Mesothelial cell of epicardium (in vitro differentiated cells): ENCODE measurements around the gene ZFAND3. TPM values are rescaled to one million over a fixed set of nuclear protein-coding genes. Genes with fewer than 3 reads are reported as not detected.

Experiments
- DNase-seq, 2 experiments: peaks; one replicate each; pipeline ENCODE4 v3.0.0; 2021; ENCODE audit warnings: low spot score in 2 of 2; ENCODE audit not compliant: unreplicated experiment in 2 of 2
- H3K27ac Mint-ChIP-seq: 2 replicates; pipeline ENCODE4 v1.8.0; 2021; ENCODE audit warnings: mixed read lengths
- H3K27me3 Mint-ChIP-seq: 2 replicates; pipeline ENCODE4 v1.8.0; 2021; ENCODE audit warnings: low read depth, mixed read lengths
- H3K36me3 Mint-ChIP-seq: 2 replicates; pipeline ENCODE4 v1.8.0; 2021; ENCODE audit warnings: mixed read lengths
- H3K4me1 Mint-ChIP-seq: 2 replicates; pipeline ENCODE4 v1.8.0; 2021; ENCODE audit warnings: mixed read lengths
- H3K4me3 Mint-ChIP-seq: 2 replicates; pipeline ENCODE4 v1.8.0; 2021; ENCODE audit warnings: mild to moderate bottlenecking, moderate library complexity, mixed read lengths
- H3K9me3 Mint-ChIP-seq: 2 replicates; pipeline ENCODE4 v1.8.0; 2021; ENCODE audit warnings: mixed read lengths
- total RNA-seq: library from RNA; stranded (reverse); gene quantifications from 3 replicates; pipeline ENCODE4 v1.2.1, GENCODE V29; 2021
- TF ChIP-seq, protein P1 (sequence below): fragments of 200-600 bp; sonication (generic); IDR thresholded peaks from one replicate; pipeline ENCODE4 v1.5.0; 2021; ENCODE audit warnings: antibody characterized with exemption; ENCODE audit not compliant: unreplicated experiment

The ZFAND3 gene
- total RNA-seq, 1 donor from 2014 or later: 81.2 TPM

- peak; percentile 85 to 91 for DNase-seq
- Mint-ChIP-seq H3K27me3 (no peaks in the 10 kb centered on the region), H3K27ac (peak overlapping the region; percentile 98), H3K9me3 (no peaks in the 10 kb centered on the region), H3K36me3 (no peaks in the 10 kb centered on the region), H3K4me3 (peak overlapping the region; percentile 94), H3K4me1 (peaks cover 63% of the 10 kb centered on the region)
- TF ChIP-seq, protein P1, sequence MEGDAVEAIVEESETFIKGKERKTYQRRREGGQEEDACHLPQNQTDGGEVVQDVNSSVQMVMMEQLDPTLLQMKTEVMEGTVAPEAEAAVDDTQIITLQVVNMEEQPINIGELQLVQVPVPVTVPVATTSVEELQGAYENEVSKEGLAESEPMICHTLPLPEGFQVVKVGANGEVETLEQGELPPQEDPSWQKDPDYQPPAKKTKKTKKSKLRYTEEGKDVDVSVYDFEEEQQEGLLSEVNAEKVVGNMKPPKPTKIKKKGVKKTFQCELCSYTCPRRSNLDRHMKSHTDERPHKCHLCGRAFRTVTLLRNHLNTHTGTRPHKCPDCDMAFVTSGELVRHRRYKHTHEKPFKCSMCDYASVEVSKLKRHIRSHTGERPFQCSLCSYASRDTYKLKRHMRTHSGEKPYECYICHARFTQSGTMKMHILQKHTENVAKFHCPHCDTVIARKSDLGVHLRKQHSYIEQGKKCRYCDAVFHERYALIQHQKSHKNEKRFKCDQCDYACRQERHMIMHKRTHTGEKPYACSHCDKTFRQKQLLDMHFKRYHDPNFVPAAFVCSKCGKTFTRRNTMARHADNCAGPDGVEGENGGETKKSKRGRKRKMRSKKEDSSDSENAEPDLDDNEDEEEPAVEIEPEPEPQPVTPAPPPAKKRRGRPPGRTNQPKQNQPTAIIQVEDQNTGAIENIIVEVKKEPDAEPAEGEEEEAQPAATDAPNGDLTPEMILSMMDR: no peak
Observed at GRCh38 chr6:37818536-37819176, 871 bp upstream of the ZFAND3 start.

- TF ChIP-seq, protein P1: no peak
- H3K4me1 Mint-ChIP-seq: peaks cover 70% of the 10 kb centered on the region
- peak overlapping the region; percentile 90 for H3K27ac Mint-ChIP-seq
- no peaks in the 10 kb centered on the region for H3K27me3 Mint-ChIP-seq
- no peaks in the 10 kb centered on the region for H3K9me3 Mint-ChIP-seq
- H3K36me3 Mint-ChIP-seq: no peaks in the 10 kb centered on the region
- peak overlapping the region; percentile 94 for H3K4me3 Mint-ChIP-seq
- DNase-seq: peak in 1 of 2 experiments; percentile 49
Observed at GRCh38 chr6:37819802-37820717, 533 bp downstream of the ZFAND3 start.

DNA sequence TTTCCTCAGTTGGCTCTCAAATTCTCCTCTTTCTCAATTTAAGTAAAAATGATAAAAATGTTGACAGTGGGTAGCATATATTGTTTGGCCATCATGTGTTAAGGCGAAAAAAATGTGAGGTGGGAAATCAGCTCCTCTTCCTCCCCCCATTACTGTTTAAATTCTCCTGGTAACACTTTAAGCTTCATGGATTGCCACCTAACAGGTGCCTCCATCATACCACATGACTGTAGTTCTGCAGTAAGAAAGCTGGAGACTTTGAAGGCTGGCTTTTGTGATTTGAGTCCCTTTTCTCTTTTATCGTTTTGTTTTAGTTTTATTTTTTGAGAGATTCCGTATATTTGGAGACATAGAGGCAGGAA, 1.2 kb downstream of the ZFAND3 start:
- TF ChIP-seq, protein P1: no peak
- H3K4me1 Mint-ChIP-seq: peaks cover 71% of the 10 kb centered on the region
- no peak for DNase-seq
- H3K27me3 Mint-ChIP-seq: no peaks in the 10 kb centered on the region
- H3K9me3 Mint-ChIP-seq: no peaks in the 10 kb centered on the region
- peak overlapping the region; percentile 90 for H3K27ac Mint-ChIP-seq
- H3K4me3 Mint-ChIP-seq: peak overlapping the region; percentile 89
- no peaks in the 10 kb centered on the region for H3K36me3 Mint-ChIP-seq

DNA sequence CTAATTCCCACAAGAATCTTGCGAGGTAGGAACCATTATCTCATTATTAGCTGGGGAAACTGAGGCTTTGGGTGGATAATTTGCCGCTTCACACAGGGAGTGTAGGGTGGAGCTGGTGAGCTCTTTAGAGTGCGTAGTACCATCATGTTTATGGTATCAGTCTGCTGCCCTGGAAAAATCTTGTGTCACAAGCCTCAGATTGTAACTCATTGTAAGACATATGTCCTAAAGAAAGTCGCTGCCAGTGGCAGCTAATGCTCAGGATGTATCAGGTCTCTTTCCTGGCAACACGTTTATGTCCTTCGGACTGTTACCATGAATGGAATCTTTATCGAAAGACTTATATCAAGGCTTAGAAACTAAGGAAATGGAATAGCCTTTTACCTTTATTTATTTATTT, 1.9 kb downstream of the ZFAND3 start:
- H3K27me3 Mint-ChIP-seq: no peaks in the 10 kb centered on the region
- peak overlapping the region; percentile 90 for H3K27ac Mint-ChIP-seq
- H3K36me3 Mint-ChIP-seq: peaks cover 2% of the 10 kb centered on the region
- H3K4me1 Mint-ChIP-seq: peaks cover 65% of the 10 kb centered on the region
- TF ChIP-seq, protein P1: no peak
- DNase-seq: no peak
- H3K4me3 Mint-ChIP-seq: peak overlapping the region; percentile 89
- no peaks in the 10 kb centered on the region for H3K9me3 Mint-ChIP-seq

DNA sequence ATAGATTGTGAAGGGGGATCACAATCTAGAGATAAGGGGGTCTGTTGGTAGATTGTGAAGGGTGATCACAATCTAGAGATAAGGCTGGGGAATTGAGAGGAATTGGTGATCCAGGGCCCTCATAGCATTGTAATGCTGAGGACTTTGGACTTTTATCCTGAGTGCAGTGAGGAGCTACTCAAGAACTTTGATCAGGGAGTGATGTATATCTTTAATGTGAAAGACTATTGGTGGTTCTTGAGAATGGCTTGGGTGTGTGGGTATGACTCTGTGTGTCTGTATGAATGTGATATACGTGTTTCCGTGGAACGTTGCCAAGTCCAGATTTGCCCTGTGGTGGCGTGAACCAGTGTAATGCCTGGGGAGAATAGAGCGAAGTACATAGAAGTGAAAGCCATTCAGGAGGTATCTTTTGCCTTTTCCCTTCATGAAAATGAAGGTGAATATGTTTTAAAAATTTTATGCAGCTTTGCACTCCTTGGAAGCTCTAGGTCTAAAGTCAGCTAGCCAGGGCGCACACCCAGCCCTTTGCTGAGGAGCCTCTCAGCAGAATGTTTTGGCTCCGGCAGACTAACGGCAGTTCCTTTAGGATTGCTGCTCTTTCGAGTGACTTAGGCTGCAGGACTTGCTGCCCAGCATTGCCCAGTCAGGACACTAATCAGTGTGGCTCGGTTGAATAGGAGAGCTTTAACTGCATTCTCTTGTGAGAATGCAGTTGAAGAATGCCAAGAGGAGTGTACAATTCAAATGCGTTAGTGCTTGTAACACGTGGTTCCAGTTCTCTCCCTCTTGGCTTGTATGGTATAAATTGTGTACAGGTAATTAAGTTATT, 3.5 kb downstream of the ZFAND3 start:
- Mint-ChIP-seq H3K27me3 (no peaks in the 10 kb centered on the region), H3K9me3 (no peaks in the 10 kb centered on the region), H3K4me3 (peak overlapping the region; percentile 7), H3K27ac (peak overlapping the region; percentile 72), H3K4me1 (peaks cover 62% of the 10 kb centered on the region), H3K36me3 (peaks cover 2% of the 10 kb centered on the region)
- TF ChIP-seq, protein P1: no peak
- DNase-seq: peak in 1 of 2 experiments; percentile 51
